ENCODE measurements around the gene FILIP1. TPM values are rescaled to one million over a fixed set of nuclear protein-coding genes. Genes with fewer than 3 reads are reported as not detected.

Gene FILIP1
- polyA plus RNA-seq, 1 of the 3 experiments (the other 2 are of a cell fraction) = 0.03 TPM

GRCh38 chr6:75250552-75250951 is 243.0 kb downstream of the FILIP1 start:
- Histone ChIP-seq H3K9me2 (no peaks in the 10 kb centered on the region), H3K27ac (ENCODE audit: low read depth in 2 of 2, low read length in 1 of 2) (no peak overlapping the region), H3K9me3 (no peaks in the 10 kb centered on the region), H3K4me2 (no peak overlapping the region), H3K79me2 (ENCODE audit: insufficient read depth) (no peaks in the 10 kb centered on the region; the same call in 1 of the 2 replicates), H2AFZ (ENCODE audit: low read depth) (no peak overlapping the region), H3K4me3 (ENCODE audit: low read depth in 2 of 2, low read length in 1 of 2) (no peak overlapping the region), H3F3A (replicated peaks; ENCODE audit: insufficient read depth) (no peaks in the 10 kb centered on the region), H3K36me3 (replicated peaks in 1 of 2; ENCODE audit: control insufficient read depth in 1 of 2, insufficient read depth in 2 of 2, low read length in 1 of 2) (peaks cover 31 to 32% of the 10 kb centered on the region in 2 experiments), H3K9ac (no peak overlapping the region), H3K4me1 (ENCODE audit: control insufficient read depth in 1 of 2, insufficient read depth in 2 of 2, low read depth in 1 of 2, low read length in 1 of 2) (no peaks in the 10 kb centered on the region; a peak in 1 of 4 replicates), H3K27me3 (ENCODE audit: insufficient read depth) (no peaks in the 10 kb centered on the region), H4K20me1 (ENCODE audit: insufficient read depth) (no peaks in the 10 kb centered on the region)
- CTCF ChIA-PET = interaction anchor here (1.0 to 5.2 kb wide), 3 partner anchors 11 to 40 kb away, joined by 3 to 35 read pairs (median 4); no protein-coding TSS in a partner anchor
- no peak for DNase-seq
- WGBS (ENCODE audit: low lambda C conversion rate) = 96% methylated on average over 2 of the region's 2 CpGs
- TF ChIP-seq RFX5 (IDR thresholded peaks at IDR 0.05; ENCODE audit: low read length) (no peak), TCF12 (IDR thresholded peaks at IDR 0.05) (no peak)
- POLR2A ChIA-PET = no interaction called here

- no peaks in the 10 kb centered on the region for H3K9me2 ChIP-seq
- H3K27ac ChIP-seq (ENCODE audit: low read depth in 2 of 2, low read length in 1 of 2) = no peak overlapping the region
- no peaks in the 10 kb centered on the region for H3K27me3 ChIP-seq (ENCODE audit: insufficient read depth)
- no peak for DNase-seq
- H3K9ac ChIP-seq = no peak overlapping the region
- ChIA-PET POLR2A (interaction anchor here (0.5 kb wide), 1 partner anchor 397 kb away, joined by 4 read pairs; no protein-coding TSS in a partner anchor), CTCF (interaction anchor here (1.0 to 5.2 kb wide), 3 partner anchors 12 to 39 kb away, joined by 3 to 35 read pairs (median 4); no protein-coding TSS in a partner anchor)
- no peak overlapping the region for H2AFZ ChIP-seq (ENCODE audit: low read depth)
- H3K9me3 ChIP-seq = no peaks in the 10 kb centered on the region
- H3K4me2 ChIP-seq = no peak overlapping the region
- no peaks in the 10 kb centered on the region for H4K20me1 ChIP-seq (ENCODE audit: insufficient read depth)
- no peak for TF ChIP-seq USF1 (IDR thresholded peaks at IDR 0.05; ENCODE audit: borderline replicate concordance, low read depth)
- TF ChIP-seq FOXJ3 (CRISPR knock-in tag; IDR thresholded peaks at IDR 0.05) = no peak
- no peak for TF ChIP-seq MEF2A (IDR thresholded peaks at IDR 0.05; ENCODE audit: borderline replicate concordance, low read depth)
- TF ChIP-seq PBX3 (IDR thresholded peaks at IDR 0.05) = no peak
- no peak for TF ChIP-seq TAF1 (IDR thresholded peaks at IDR 0.05; ENCODE audit: borderline replicate concordance, low read depth, low read length)
- no peak for TF ChIP-seq GABPA (IDR thresholded peaks at IDR 0.05; ENCODE audit: low read depth)
- no peak for TF ChIP-seq RAD21 (IDR thresholded peaks at IDR 0.05; ENCODE audit: low read length)
- no peak for TF ChIP-seq FOSL2 (IDR thresholded peaks at IDR 0.05; ENCODE audit: borderline replicate concordance, low read depth)
- no peak for TF ChIP-seq RCOR1 (IDR thresholded peaks at IDR 0.05; ENCODE audit: low read length)
- no peak for TF ChIP-seq ELF1 (IDR thresholded peaks at IDR 0.05)
- no peak for TF ChIP-seq IRF3 (IDR thresholded peaks at IDR 0.05; ENCODE audit: low read depth, low read length)
- no peak for TF ChIP-seq ZBTB33 (IDR thresholded peaks at IDR 0.05; ENCODE audit: borderline replicate concordance, low read depth)
- TF ChIP-seq CHD2 (IDR thresholded peaks at IDR 0.05; ENCODE audit: low read length, partially characterized antibody) = no peak
- TF ChIP-seq NRF1 (IDR thresholded peaks at IDR 0.05; ENCODE audit: low read depth, low read length) = no peak
- no peaks in the 10 kb centered on the region; a peak in 1 of 4 replicates for H3K4me1 ChIP-seq (ENCODE audit: control insufficient read depth in 1 of 2, insufficient read depth in 2 of 2, low read depth in 1 of 2, low read length in 1 of 2)
- no peaks in the 10 kb centered on the region for H3F3A ChIP-seq (replicated peaks; ENCODE audit: insufficient read depth)
- H3K36me3 ChIP-seq (replicated peaks in 1 of 2; ENCODE audit: control insufficient read depth in 1 of 2, insufficient read depth in 2 of 2, low read length in 1 of 2) = peaks cover 24 to 30% of the 10 kb centered on the region in 2 experiments
- H3K79me2 ChIP-seq (ENCODE audit: insufficient read depth) = no peaks in the 10 kb centered on the region; the same call in 1 of the 2 replicates
- no peak overlapping the region for H3K4me3 ChIP-seq (ENCODE audit: low read depth in 2 of 2, low read length in 1 of 2)
These were observed 243.8 kb downstream of the FILIP1 start for GRCh38 chr6:75249837-75250236.
